ENCODE measurements around the gene PRB4. TPM values are rescaled to one million over a fixed set of nuclear protein-coding genes. Genes with fewer than 3 reads are reported as not detected.

Gene PRB4
- total RNA-seq, 6 experiments from 2014 or later, result not detected

GRCh38 chr12:11321980-11322379 is 11.7 kb upstream of the PRB4 start:
- H3K9me3 Mint-ChIP-seq, result peaks cover 24% of the 10 kb centered on the region
- H3K36me3 Mint-ChIP-seq (ENCODE audit: low read depth), result no peaks in the 10 kb centered on the region
- no peaks in the 10 kb centered on the region; the same call in 1 of the 2 replicates for H3K4me1 Mint-ChIP-seq (ENCODE audit: low read depth)
- H3K27me3 Mint-ChIP-seq (ENCODE audit: insufficient read depth), result peaks cover 1% of the 10 kb centered on the region; the same call in 1 of the 2 replicates
- DNase-seq, result peak; percentile 27
- H3K27ac Mint-ChIP-seq, result no peak overlapping the region
- no peak for TF ChIP-seq CTCF (IDR thresholded peaks at IDR 0.05)
- H3K4me3 Mint-ChIP-seq, result no peak overlapping the region

- DNase-seq, result no peak
- no peaks in the 10 kb centered on the region for H3K4me1 Mint-ChIP-seq (ENCODE audit: low read depth)
Measured at GRCh38 chr12:11307143-11307542, 3.1 kb downstream of the PRB4 start.

GRCh38 chr12:11273449-11273848 is 36.8 kb downstream of the PRB4 start:
- H3K4me3 Mint-ChIP-seq, result no peak overlapping the region
- no peak overlapping the region for H3K27ac Mint-ChIP-seq
- H3K4me1 Mint-ChIP-seq (ENCODE audit: low read depth), result no peaks in the 10 kb centered on the region
- H3K27me3 Mint-ChIP-seq (ENCODE audit: insufficient read depth), result no peaks in the 10 kb centered on the region
- TF ChIP-seq CTCF (IDR thresholded peaks at IDR 0.05), result no peak
- H3K36me3 Mint-ChIP-seq (ENCODE audit: low read depth), result no peaks in the 10 kb centered on the region
- H3K9me3 Mint-ChIP-seq, result no peaks in the 10 kb centered on the region; the same call in 1 of the 2 replicates
- DNase-seq, result no peak

More at GRCh38 chr12:11307143-11307542, 3.1 kb downstream of the PRB4 start:
- Mint-ChIP-seq H3K4me3 (no peak overlapping the region), H3K9me3 (peaks cover 11% of the 10 kb centered on the region), H3K27me3 (ENCODE audit: insufficient read depth) (no peaks in the 10 kb centered on the region; the same call in 1 of the 2 replicates), H3K36me3 (ENCODE audit: low read depth) (0 out of 2 replicates have a peak, but pooled peaks cover 7% of the 10 kb centered on the region), H3K27ac (no peak overlapping the region)
- no peak for TF ChIP-seq CTCF (IDR thresholded peaks at IDR 0.05)

GRCh38 chr12:11269607-11270006 is 40.6 kb downstream of the PRB4 start, which contains the start of gene PRB3:
Gene PRB3 (minus strand): TSS chr12:11269707. CDS start chr12:11269669, 38 bp downstream.
- peaks cover 4% of the 10 kb centered on the region; the same call in 1 of the 2 replicates for H3K9me3 Mint-ChIP-seq
- H3K27ac Mint-ChIP-seq, result no peak within 1 kb of the TSS
- H3K4me3 Mint-ChIP-seq, result no peak within 1 kb of the TSS
- no peak for TF ChIP-seq CTCF (IDR thresholded peaks at IDR 0.05)
- H3K36me3 Mint-ChIP-seq (ENCODE audit: low read depth), result no peaks in the 10 kb centered on the region
- no peaks in the 10 kb centered on the region for H3K27me3 Mint-ChIP-seq (ENCODE audit: insufficient read depth)
- no peaks in the 10 kb centered on the region for H3K4me1 Mint-ChIP-seq (ENCODE audit: low read depth)
- DNase-seq, result no peak

GRCh38 chr12:11264501-11264900 is 45.7 kb downstream of the PRB4 start:
- Mint-ChIP-seq H3K4me1 (ENCODE audit: low read depth) (no peaks in the 10 kb centered on the region), H3K27me3 (ENCODE audit: insufficient read depth) (no peaks in the 10 kb centered on the region), H3K27ac (no peak overlapping the region), H3K9me3 (peaks cover 30% of the 10 kb centered on the region), H3K4me3 (no peak overlapping the region), H3K36me3 (ENCODE audit: low read depth) (no peaks in the 10 kb centered on the region)
- no peak for DNase-seq
- TF ChIP-seq CTCF (IDR thresholded peaks at IDR 0.05), result no peak

Other genes with a start within 250 kb of the PRB4 start
- under 1 TPM in 3 of 6 experiments, not detected in 3; 0.22 to 0.48 (median 0.35) TPM for gene TAS2R46, start 248.1 kb downstream of the PRB4 start, total RNA-seq (2021; fragmentation: NEBNext Ultra II Directional; extraction: Animal tissue kit (Norgen Biotek cat#: 25700))
- not detected for gene TAS2R43, start 218.1 kb downstream of the PRB4 start, total RNA-seq (2021; fragmentation: NEBNext Ultra II Directional; extraction: Animal tissue kit (Norgen Biotek cat#: 25700))
- under 1 TPM; 0.26 to 0.46 (median 0.32) TPM for gene TAS2R30, start 175.8 kb downstream of the PRB4 start, total RNA-seq (2021; fragmentation: NEBNext Ultra II Directional; extraction: Animal tissue kit (Norgen Biotek cat#: 25700))
- 10 to 100 TPM; 11.7 to 13.7 (median 13.1) TPM for gene SMIM10L1, start 139.2 kb downstream of the PRB4 start, total RNA-seq (2021; fragmentation: NEBNext Ultra II Directional; extraction: Animal tissue kit (Norgen Biotek cat#: 25700))
- gene TAS2R42, start 123.5 kb downstream of the PRB4 start, total RNA-seq (2021; fragmentation: NEBNext Ultra II Directional; extraction: Animal tissue kit (Norgen Biotek cat#: 25700)), result not detected
- not detected for gene PRB3, start 40.7 kb downstream of the PRB4 start, total RNA-seq (2021; fragmentation: NEBNext Ultra II Directional; extraction: Animal tissue kit (Norgen Biotek cat#: 25700))
- not detected for gene PRB2, start 85.1 kb upstream of the PRB4 start, total RNA-seq (2021; fragmentation: NEBNext Ultra II Directional; extraction: Animal tissue kit (Norgen Biotek cat#: 25700))

Measured in HFFc6 (cell line).